ENCODE results near the gene TTLL1.

DNA sequence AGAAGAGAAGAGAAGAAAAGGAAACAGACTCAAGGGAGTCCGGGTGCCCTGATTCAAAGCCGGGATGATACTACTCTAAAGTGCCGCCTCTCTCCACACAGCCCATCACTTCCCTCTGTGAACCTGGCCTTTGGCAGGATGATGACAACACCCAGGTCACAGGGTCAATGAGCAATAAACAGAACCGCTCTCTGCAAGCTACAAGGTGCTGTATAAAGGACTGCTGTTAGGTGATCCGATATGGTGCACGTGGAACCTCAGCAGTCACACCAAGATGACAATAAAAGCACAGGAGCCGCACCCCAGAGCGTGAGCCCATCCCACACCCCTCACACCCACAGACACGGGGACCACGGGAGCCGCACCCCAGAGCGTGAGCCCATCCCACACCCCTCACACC, 10.7 kb downstream of the TTLL1 start:
- TF ChIP-seq, protein P1, sequence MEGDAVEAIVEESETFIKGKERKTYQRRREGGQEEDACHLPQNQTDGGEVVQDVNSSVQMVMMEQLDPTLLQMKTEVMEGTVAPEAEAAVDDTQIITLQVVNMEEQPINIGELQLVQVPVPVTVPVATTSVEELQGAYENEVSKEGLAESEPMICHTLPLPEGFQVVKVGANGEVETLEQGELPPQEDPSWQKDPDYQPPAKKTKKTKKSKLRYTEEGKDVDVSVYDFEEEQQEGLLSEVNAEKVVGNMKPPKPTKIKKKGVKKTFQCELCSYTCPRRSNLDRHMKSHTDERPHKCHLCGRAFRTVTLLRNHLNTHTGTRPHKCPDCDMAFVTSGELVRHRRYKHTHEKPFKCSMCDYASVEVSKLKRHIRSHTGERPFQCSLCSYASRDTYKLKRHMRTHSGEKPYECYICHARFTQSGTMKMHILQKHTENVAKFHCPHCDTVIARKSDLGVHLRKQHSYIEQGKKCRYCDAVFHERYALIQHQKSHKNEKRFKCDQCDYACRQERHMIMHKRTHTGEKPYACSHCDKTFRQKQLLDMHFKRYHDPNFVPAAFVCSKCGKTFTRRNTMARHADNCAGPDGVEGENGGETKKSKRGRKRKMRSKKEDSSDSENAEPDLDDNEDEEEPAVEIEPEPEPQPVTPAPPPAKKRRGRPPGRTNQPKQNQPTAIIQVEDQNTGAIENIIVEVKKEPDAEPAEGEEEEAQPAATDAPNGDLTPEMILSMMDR (IDR thresholded peaks at IDR 0.05; ENCODE audit: borderline replicate concordance, extremely low read depth, low read length, poor library complexity, severe bottlenecking), result no peak
- no peak for TF ChIP-seq EZH2 (IDR thresholded peaks at IDR 0.05; ENCODE audit: borderline replicate concordance, low read depth, low read length, severe bottlenecking)
